IMR-90 (cell line): ENCODE measurements around the gene BCAP31. TPM values are rescaled to one million over a fixed set of nuclear protein-coding genes. Genes with fewer than 3 reads are reported as not detected.

ENCODE experiments used
- ATAC-seq: fragments of 200-7000 bp; cut with Tn5 transposase; 2 replicates; pipeline ENCODE4 v1.9.1; 2020; ENCODE audit warnings: low read depth, mild to moderate bottlenecking, moderate library complexity
- BruUV-seq: library from RNA; stranded (reverse); fragments of 400-500 nt; replicated peaks from 2 replicates; lab custom pipeline; 2021; lab: Mats Ljungman, UMichigan
- CTCF ChIA-PET: fragments of 300-600 bp; formaldehyde crosslinking; extraction: SDS; loops from one replicate; lab custom pipeline; 2021; ENCODE audit warnings: antibody characterized with exemption; lab: Yijun Ruan, JAX
- POLR2A ChIA-PET: fragments of 300-600 bp; sonication (Branson Sonifier 250); formaldehyde crosslinking; loops from one replicate; lab custom pipeline; 2022; ENCODE audit warnings: antibody characterized with exemption; ENCODE audit not compliant: unreplicated experiment; lab: Charles Lee
- DNase-seq: peaks from one replicate; pipeline ENCODE4 v3.0.0; 2013
- H2AFZ ChIP-seq: replicated peaks from 2 replicates; pipeline ENCODE3; 2013; ENCODE audit warnings: low read length, mild to moderate bottlenecking; ENCODE audit not compliant: poor library complexity
- H2AK5ac ChIP-seq: 2 replicates; pipeline ENCODE4 v1.6.1; 2013; ENCODE audit warnings: low read depth, low read length, inconsistent platforms
- H2AK9ac ChIP-seq: replicated peaks from 2 replicates; pipeline ENCODE3; 2013; ENCODE audit warnings: mild to moderate bottlenecking, low read depth, low read length, moderate library complexity; ENCODE audit not compliant: poor library complexity
- H2BK120ac ChIP-seq: 2 replicates; pipeline ENCODE4 v1.6.1; 2013; ENCODE audit warnings: low read depth, low read length, inconsistent platforms
- H2BK15ac ChIP-seq: 3 replicates; pipeline ENCODE4 v1.6.1; 2013; ENCODE audit warnings: low read depth, low read length, inconsistent platforms
- H2BK20ac ChIP-seq: 2 replicates; pipeline ENCODE4 v1.6.1; 2013; ENCODE audit warnings: low read depth, mild to moderate bottlenecking, inconsistent platforms, low read length, moderate library complexity
- H2BK5ac ChIP-seq: 2 replicates; pipeline ENCODE4 v1.6.1; 2013; ENCODE audit warnings: mild to moderate bottlenecking, low read depth, low read length, inconsistent platforms; ENCODE audit not compliant: poor library complexity, severe bottlenecking
- H3K14ac ChIP-seq: replicated peaks from 2 replicates; pipeline ENCODE4 v1.6.1; 2013; ENCODE audit warnings: low read depth, low read length, inconsistent platforms
- H3K18ac ChIP-seq: 2 replicates; pipeline ENCODE4 v1.6.1; 2013; ENCODE audit warnings: low read depth, low read length, control low read depth
- H3K23ac ChIP-seq: 2 replicates; pipeline ENCODE4 v1.6.1; 2013; ENCODE audit warnings: low read depth, low read length, inconsistent platforms
- H3K27ac ChIP-seq: 2 replicates; pipeline ENCODE4 v1.5.1; 2013; ENCODE audit warnings: mild to moderate bottlenecking, control low read depth, low read length; ENCODE audit not compliant: insufficient read depth
- H3K27me3 ChIP-seq: 2 replicates; pipeline ENCODE4 v1.6.1; 2013; ENCODE audit warnings: low read length; ENCODE audit not compliant: control insufficient read depth, insufficient read depth
- H3K36me3 ChIP-seq: 2 replicates; pipeline ENCODE4 v1.6.1; 2013; ENCODE audit warnings: low read length, mixed read lengths; ENCODE audit not compliant: control insufficient read depth, insufficient read depth
- H3K4ac ChIP-seq: 2 replicates; pipeline ENCODE4 v1.6.1; 2013; ENCODE audit warnings: low read depth, low read length, inconsistent platforms
- H3K4me1 ChIP-seq: 2 replicates; pipeline ENCODE4 v1.6.1; 2013; ENCODE audit warnings: low read length, mixed read lengths; ENCODE audit not compliant: control insufficient read depth, insufficient read depth
- H3K4me2 ChIP-seq: 2 replicates; pipeline ENCODE4 v1.6.1; 2013; ENCODE audit warnings: low read depth, mild to moderate bottlenecking, control low read depth, low read length, moderate library complexity
- H3K4me3 ChIP-seq: 2 replicates; pipeline ENCODE4 v1.5.1; 2013; ENCODE audit warnings: low read depth, mild to moderate bottlenecking, control low read depth, low read length, moderate library complexity; ENCODE audit not compliant: insufficient read depth
- H3K56ac ChIP-seq: 2 replicates; pipeline ENCODE4 v1.6.1; 2013; ENCODE audit warnings: low read length, inconsistent platforms; ENCODE audit not compliant: insufficient read depth; ENCODE audit errors: extremely low read depth
- H3K79me1 ChIP-seq, 2 experiments: 2 replicates each; pipeline ENCODE4 v1.6.1; 2013; ENCODE audit warnings: low read length in 2 of 2, inconsistent platforms in 1 of 2, low read depth in 1 of 2
- H3K9ac ChIP-seq: 2 replicates; pipeline ENCODE4 v1.6.1; 2013; ENCODE audit warnings: low read depth, low read length, control low read depth
- H3K9me1 ChIP-seq: 2 replicates; pipeline ENCODE4 v1.6.1; 2013; ENCODE audit warnings: low read length, inconsistent platforms; ENCODE audit not compliant: insufficient read depth
- H3K9me3 ChIP-seq: 2 replicates; pipeline ENCODE4 v1.6.1; 2013; ENCODE audit warnings: low read length; ENCODE audit not compliant: control insufficient read depth, insufficient read depth
- H4K20me1 ChIP-seq: 2 replicates; pipeline ENCODE4 v1.6.1; 2013; ENCODE audit warnings: low read length, inconsistent platforms; ENCODE audit not compliant: insufficient read depth
- H4K5ac ChIP-seq: 2 replicates; pipeline ENCODE4 v1.6.1; 2013; ENCODE audit warnings: mild to moderate bottlenecking, low read depth, low read length, control low read depth
- H4K8ac ChIP-seq, 2 experiments: 2 replicates each; pipeline ENCODE4 v1.6.1; 2013; ENCODE audit warnings: low read depth in 2 of 2, low read length in 2 of 2, control low read depth in 1 of 2, inconsistent platforms in 1 of 2
- H4K91ac ChIP-seq: 2 replicates; pipeline ENCODE4 v1.6.1; 2013; ENCODE audit warnings: low read depth, low read length, inconsistent platforms; ENCODE audit not compliant: insufficient read depth
- BHLHE40 ChIP-seq: fragments of 150-350 bp; IDR thresholded peaks from 2 replicates; pipeline ENCODE4 v1.6.1; 2016; ENCODE audit warnings: mild to moderate bottlenecking, low read depth, low read length
- CEBPB ChIP-seq: IDR thresholded peaks from 2 replicates; pipeline ENCODE4 v1.6.1; 2012; ENCODE audit warnings: low read depth, low read length, improper control_type of control experiment
- CHD1 ChIP-seq: IDR thresholded peaks from 2 replicates; pipeline ENCODE4 v1.6.1; 2012; ENCODE audit warnings: low read depth, low read length, improper control_type of control experiment
- FOS ChIP-seq: fragments of 150-350 bp; IDR thresholded peaks from 2 replicates; pipeline ENCODE4 v1.6.1; 2016; ENCODE audit warnings: low read depth, low read length
- MAFK ChIP-seq: IDR thresholded peaks from 2 replicates; pipeline ENCODE4 v1.6.1; 2012; ENCODE audit warnings: low read depth, low read length, improper control_type of control experiment
- MAZ ChIP-seq: IDR thresholded peaks from 2 replicates; pipeline ENCODE4 v1.6.1; 2012; ENCODE audit warnings: low read depth, mild to moderate bottlenecking, low read length, improper control_type of control experiment, moderate library complexity, borderline replicate concordance
- NFE2L2 ChIP-seq: fragments of 150-350 bp; IDR thresholded peaks from 2 replicates; pipeline ENCODE4 v1.6.1; 2016; ENCODE audit warnings: low read depth, mild to moderate bottlenecking, low read length
- POLR2A ChIP-seq: IDR thresholded peaks from 2 replicates; pipeline ENCODE4 v1.6.1; 2012; ENCODE audit warnings: mild to moderate bottlenecking, low read depth, low read length
- RAD21 ChIP-seq: IDR thresholded peaks from 2 replicates; pipeline ENCODE4 v1.6.1; 2012; ENCODE audit warnings: low read length, improper control_type of control experiment
- RCOR1 ChIP-seq: IDR thresholded peaks from 2 replicates; pipeline ENCODE4 v1.6.1; 2012; ENCODE audit warnings: mild to moderate bottlenecking, low read length, improper control_type of control experiment; ENCODE audit not compliant: insufficient replicate concordance
- RFX5 ChIP-seq: IDR thresholded peaks from 2 replicates; pipeline ENCODE4 v1.8.0; 2012; ENCODE audit warnings: low read depth, mild to moderate bottlenecking, low read length, moderate library complexity
- SMC3 ChIP-seq: fragments of 150-350 bp; IDR thresholded peaks from 2 replicates; pipeline ENCODE4 v1.6.1; 2016; ENCODE audit warnings: low read depth, mild to moderate bottlenecking, antibody characterized with exemption, low read length, moderate library complexity
- WGBS, 2 experiments: methylation state at CpG; one replicate each; pipeline versions ENCODE4 v1.1.5 to v1.1.7; 2013; ENCODE audit warnings: missing lambda C conversion rate in 2 of 2; ENCODE audit not compliant: insufficient read length in 1 of 2; ENCODE audit errors: extremely low coverage in 2 of 2; 5-methylcytosine and 5-hydroxymethylcytosine counted together
- dilution Hi-C: fragments of 300-500 bp; cut with HindIII; formaldehyde crosslinking; loops from one replicate; pipeline ENCODE4 v1.14.3; 2018; ENCODE audit warnings: low sequenced_read_pairs; ENCODE audit not compliant: unreplicated experiment
- in situ Hi-C: fragments of 300-500 bp; cut with MboI; formaldehyde crosslinking; loops from 3 replicates; pipeline ENCODE4 v1.14.3; 2019; ENCODE audit warnings: low sequenced_read_pairs, inconsistent platforms, mixed read lengths
- intact Hi-C: fragments of 100-400 bp; cut with micrococcal nuclease; formaldehyde crosslinking; loops from 2 replicates; pipeline ENCODE4 v1.10.0; 2022
- polyA plus RNA-seq, 3 experiments: library from polyadenylated mRNA; depleted of rRNA; stranded (reverse); fragments of >200 nt; gene quantifications; 2 replicates each; pipeline ENCODE4 v1.2.3, GENCODE V29; 2012; ENCODE audit warnings: low replicate concordance in 1 of 3
- total RNA-seq: library from RNA; depleted of rRNA; stranded (reverse); fragments of >200 nt; gene quantifications from 2 replicates; pipeline ENCODE4 v1.2.3, GENCODE V29; 2012
- TF ChIP-seq, protein P1 (sequence below): conservative IDR thresholded peaks from 2 replicates; pipeline ENCODE4 v1.5.1; 2012; ENCODE audit warnings: mild to moderate bottlenecking, low read depth, low read length, improper control_type of control experiment
- TF ChIP-seq, protein P2 (sequence below): fragments of 150-350 bp; IDR thresholded peaks from 2 replicates; pipeline ENCODE4 v1.6.1; 2016; ENCODE audit warnings: low read depth, mild to moderate bottlenecking, low read length, moderate library complexity, borderline replicate concordance
- TF ChIP-seq, protein P3 (sequence below): fragments of 150-350 bp; IDR thresholded peaks from 2 replicates; pipeline ENCODE4 v1.6.1; 2017; ENCODE audit warnings: mild to moderate bottlenecking, antibody characterized with exemption, low read length, low read depth

The BCAP31 gene
- total and polyA plus RNA-seq, 2 of the 4 experiments (the other 2 are of a cell fraction), result 125 to 244 TPM

DNA sequence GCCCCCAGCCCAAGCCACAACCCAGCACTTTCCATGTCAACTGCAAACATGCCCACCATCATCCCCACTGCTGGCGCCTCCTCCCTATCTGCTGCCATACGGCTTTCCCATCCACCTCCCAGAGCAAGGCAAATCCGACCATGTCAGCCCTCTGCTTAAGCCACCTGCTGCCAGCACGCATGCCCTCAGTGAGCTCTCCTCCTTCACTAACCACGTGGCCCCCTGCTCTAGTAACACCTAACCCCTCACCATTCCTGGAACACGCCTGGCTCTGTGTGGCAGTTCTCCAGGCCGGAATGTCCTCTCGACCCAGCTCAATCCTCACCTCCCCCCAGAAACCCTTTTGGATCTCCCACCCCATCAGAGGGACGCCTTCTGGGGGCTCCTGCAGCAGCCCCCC, 17.4 kb downstream of the BCAP31 start:
- dilution Hi-C loops (no loop called here), intact Hi-C loops (no loop called here)

More for the DNA sequence above, 17.4 kb downstream of the BCAP31 start:
- ChIA-PET POLR2A (no interaction called here), CTCF (no interaction called here)
- Histone ChIP-seq H3K27me3 (no peaks in the 10 kb centered on the region), H3K36me3 (peaks cover 22% of the 10 kb centered on the region), H4K91ac (no peak overlapping the region), H2AK9ac (no peak overlapping the region), H4K20me1 (peaks cover 7% of the 10 kb centered on the region), H3K9me1 (no peaks in the 10 kb centered on the region), H3K9me3 (no peaks in the 10 kb centered on the region), H3K27ac (no peak overlapping the region), H4K8ac (no peak overlapping the region), H3K56ac (no peak overlapping the region), H3K79me1 (peaks cover 0 to 5% of the 10 kb centered on the region in 2 experiments; a peak in 1 of 4 replicates), H2BK120ac (no peak overlapping the region), H3K23ac (no peak overlapping the region), H4K5ac (no peak overlapping the region), H3K4me2 (no peak overlapping the region), H3K4me1 (peaks cover 2% of the 10 kb centered on the region; the same call in 1 of the 2 replicates), H2AFZ (no peak overlapping the region), H3K4ac (no peak overlapping the region), H2BK20ac (no peak overlapping the region), H2BK5ac (no peak overlapping the region), H3K18ac (no peak overlapping the region), H3K14ac (no peak overlapping the region), H3K9ac (no peak overlapping the region), H2BK15ac (no peak overlapping the region), H2AK5ac (no peak overlapping the region), H3K4me3 (no peak overlapping the region)
- WGBS, 2 experiments, result 78% methylated on average over 7 of the region's 9 CpGs; no CpG with 5 or more reads in 1 of the 2 experiments
- in situ Hi-C loops, result no loop called here
- no peak for DNase-seq
- no TSS peak for BruUV-seq
- TF ChIP-seq SMC3 (no peak), FOS (no peak), RAD21 (no peak), BHLHE40 (no peak), CEBPB (no peak), NFE2L2 (no peak), CHD1 (no peak), MAFK (no peak), MAZ (no peak), RFX5 (no peak), RCOR1 (no peak), POLR2A (no peak)
- TF ChIP-seq, protein P1, sequence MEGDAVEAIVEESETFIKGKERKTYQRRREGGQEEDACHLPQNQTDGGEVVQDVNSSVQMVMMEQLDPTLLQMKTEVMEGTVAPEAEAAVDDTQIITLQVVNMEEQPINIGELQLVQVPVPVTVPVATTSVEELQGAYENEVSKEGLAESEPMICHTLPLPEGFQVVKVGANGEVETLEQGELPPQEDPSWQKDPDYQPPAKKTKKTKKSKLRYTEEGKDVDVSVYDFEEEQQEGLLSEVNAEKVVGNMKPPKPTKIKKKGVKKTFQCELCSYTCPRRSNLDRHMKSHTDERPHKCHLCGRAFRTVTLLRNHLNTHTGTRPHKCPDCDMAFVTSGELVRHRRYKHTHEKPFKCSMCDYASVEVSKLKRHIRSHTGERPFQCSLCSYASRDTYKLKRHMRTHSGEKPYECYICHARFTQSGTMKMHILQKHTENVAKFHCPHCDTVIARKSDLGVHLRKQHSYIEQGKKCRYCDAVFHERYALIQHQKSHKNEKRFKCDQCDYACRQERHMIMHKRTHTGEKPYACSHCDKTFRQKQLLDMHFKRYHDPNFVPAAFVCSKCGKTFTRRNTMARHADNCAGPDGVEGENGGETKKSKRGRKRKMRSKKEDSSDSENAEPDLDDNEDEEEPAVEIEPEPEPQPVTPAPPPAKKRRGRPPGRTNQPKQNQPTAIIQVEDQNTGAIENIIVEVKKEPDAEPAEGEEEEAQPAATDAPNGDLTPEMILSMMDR, result no peak
- TF ChIP-seq, protein P2, sequence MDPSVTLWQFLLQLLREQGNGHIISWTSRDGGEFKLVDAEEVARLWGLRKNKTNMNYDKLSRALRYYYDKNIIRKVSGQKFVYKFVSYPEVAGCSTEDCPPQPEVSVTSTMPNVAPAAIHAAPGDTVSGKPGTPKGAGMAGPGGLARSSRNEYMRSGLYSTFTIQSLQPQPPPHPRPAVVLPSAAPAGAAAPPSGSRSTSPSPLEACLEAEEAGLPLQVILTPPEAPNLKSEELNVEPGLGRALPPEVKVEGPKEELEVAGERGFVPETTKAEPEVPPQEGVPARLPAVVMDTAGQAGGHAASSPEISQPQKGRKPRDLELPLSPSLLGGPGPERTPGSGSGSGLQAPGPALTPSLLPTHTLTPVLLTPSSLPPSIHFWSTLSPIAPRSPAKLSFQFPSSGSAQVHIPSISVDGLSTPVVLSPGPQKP, result no peak
- TF ChIP-seq, protein P3, sequence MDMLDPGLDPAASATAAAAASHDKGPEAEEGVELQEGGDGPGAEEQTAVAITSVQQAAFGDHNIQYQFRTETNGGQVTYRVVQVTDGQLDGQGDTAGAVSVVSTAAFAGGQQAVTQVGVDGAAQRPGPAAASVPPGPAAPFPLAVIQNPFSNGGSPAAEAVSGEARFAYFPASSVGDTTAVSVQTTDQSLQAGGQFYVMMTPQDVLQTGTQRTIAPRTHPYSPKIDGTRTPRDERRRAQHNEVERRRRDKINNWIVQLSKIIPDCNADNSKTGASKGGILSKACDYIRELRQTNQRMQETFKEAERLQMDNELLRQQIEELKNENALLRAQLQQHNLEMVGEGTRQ, result no peak
- ATAC-seq, result no peak
